Omental fat pad (tissue), 4 donors: Measurements from ENCODE around the gene TRERF1. TPM values are rescaled to one million over a fixed set of nuclear protein-coding genes. Genes with fewer than 3 reads are reported as not detected.

Experiments used
- ATAC-seq: fragments of 150-250 bp; one replicate; pipeline ENCODE4 v1.9.1; 2016; ENCODE audit warnings: mild to moderate bottlenecking, moderate library complexity; ENCODE audit not compliant: low FRiP score
- DNase-seq: peaks from one replicate; pipeline ENCODE4 v3.0.0-alpha.2; 2019; ENCODE audit warnings: low spot score
- CTCF ChIP-seq, 3 donors: fragments of 450-650 bp; IDR thresholded peaks; one replicate each; pipeline ENCODE4 v1.5.1; 2016 to 2017; ENCODE audit warnings: antibody characterized with exemption in 3 of 3, mild to moderate bottlenecking in 3 of 3, moderate library complexity in 2 of 3
- total RNA-seq, 4 donors: library from RNA; depleted of rRNA; stranded (reverse); fragments of >200 nt; gene quantifications; one replicate each; pipeline ENCODE4 v1.1.0, GENCODE V29; 2016

Gene TRERF1
- total RNA-seq, 4 donors from 2014 or later, result 2.0 to 10.2 (median 2.6) TPM

GRCh38 chr6:42409581-42409980, 42.1 kb downstream of the TRERF1 start:
- DNase-seq (no peak), ATAC-seq (no peak)
- TF ChIP-seq CTCF (IDR thresholded peaks at IDR 0.05), result no peak

- no peak for ATAC-seq
- no peak for TF ChIP-seq CTCF (IDR thresholded peaks at IDR 0.05)
- DNase-seq, result no peak
Measured at GRCh38 chr6:42407379-42407778, 44.3 kb downstream of the TRERF1 start.

GRCh38 chr6:42406306-42407280, 45.1 kb downstream of the TRERF1 start:
- ATAC-seq (no peak), DNase-seq (no peak)
- no peak for TF ChIP-seq CTCF (IDR thresholded peaks at IDR 0.05)

- DNase-seq, result no peak
- no peak for TF ChIP-seq CTCF (IDR thresholded peaks at IDR 0.05)
- ATAC-seq, result no peak
Measured at GRCh38 chr6:42405021-42405420, 46.7 kb downstream of the TRERF1 start.

GRCh38 chr6:42404484-42404883, 47.2 kb downstream of the TRERF1 start:
- no peak for TF ChIP-seq CTCF (IDR thresholded peaks at IDR 0.05)
- DNase-seq (no peak), ATAC-seq (peak; percentile 74)

- no peak for DNase-seq
- ATAC-seq, result no peak
- TF ChIP-seq CTCF (IDR thresholded peaks at IDR 0.05), result no peak
Measured at GRCh38 chr6:42403831-42404230, 47.9 kb downstream of the TRERF1 start.

GRCh38 chr6:42403421-42403820, 48.3 kb downstream of the TRERF1 start:
- no peak for DNase-seq
- TF ChIP-seq CTCF (IDR thresholded peaks at IDR 0.05), result no peak
- ATAC-seq, result no peak
